ENCODE data around the gene ABCA13.

Gene ABCA13

GRCh38 chr7:48505051-48505450 lies 333.8 kb downstream of the ABCA13 start:
- no peak overlapping the region for H3K27ac ChIP-seq (replicated peaks)
- H3K4me3 ChIP-seq (replicated peaks; ENCODE audit: insufficient read depth, low read length) = no peak overlapping the region
- H3K27me3 ChIP-seq (ENCODE audit: insufficient read depth, poor library complexity, severe bottlenecking) = no peaks in the 10 kb centered on the region
- DNase-seq (ENCODE audit: low read depth in 1 of 2, low spot score in 1 of 2) = no peak
- no peak for TF ChIP-seq GABPA (IDR thresholded peaks at IDR 0.05; ENCODE audit: low read depth)
- no peak for TF ChIP-seq POLR2AphosphoS5 (IDR thresholded peaks at IDR 0.05; ENCODE audit: low read depth)
- no peak for TF ChIP-seq SPI1 (IDR thresholded peaks at IDR 0.05; ENCODE audit: borderline replicate concordance, low read depth)
- TF ChIP-seq, protein P1, sequence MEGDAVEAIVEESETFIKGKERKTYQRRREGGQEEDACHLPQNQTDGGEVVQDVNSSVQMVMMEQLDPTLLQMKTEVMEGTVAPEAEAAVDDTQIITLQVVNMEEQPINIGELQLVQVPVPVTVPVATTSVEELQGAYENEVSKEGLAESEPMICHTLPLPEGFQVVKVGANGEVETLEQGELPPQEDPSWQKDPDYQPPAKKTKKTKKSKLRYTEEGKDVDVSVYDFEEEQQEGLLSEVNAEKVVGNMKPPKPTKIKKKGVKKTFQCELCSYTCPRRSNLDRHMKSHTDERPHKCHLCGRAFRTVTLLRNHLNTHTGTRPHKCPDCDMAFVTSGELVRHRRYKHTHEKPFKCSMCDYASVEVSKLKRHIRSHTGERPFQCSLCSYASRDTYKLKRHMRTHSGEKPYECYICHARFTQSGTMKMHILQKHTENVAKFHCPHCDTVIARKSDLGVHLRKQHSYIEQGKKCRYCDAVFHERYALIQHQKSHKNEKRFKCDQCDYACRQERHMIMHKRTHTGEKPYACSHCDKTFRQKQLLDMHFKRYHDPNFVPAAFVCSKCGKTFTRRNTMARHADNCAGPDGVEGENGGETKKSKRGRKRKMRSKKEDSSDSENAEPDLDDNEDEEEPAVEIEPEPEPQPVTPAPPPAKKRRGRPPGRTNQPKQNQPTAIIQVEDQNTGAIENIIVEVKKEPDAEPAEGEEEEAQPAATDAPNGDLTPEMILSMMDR (IDR thresholded peaks at IDR 0.05; ENCODE audit: insufficient read depth, low read length) = no peak
- TF ChIP-seq REST (IDR thresholded peaks at IDR 0.05; ENCODE audit: insufficient replicate concordance, low read depth) = no peak

DNA sequence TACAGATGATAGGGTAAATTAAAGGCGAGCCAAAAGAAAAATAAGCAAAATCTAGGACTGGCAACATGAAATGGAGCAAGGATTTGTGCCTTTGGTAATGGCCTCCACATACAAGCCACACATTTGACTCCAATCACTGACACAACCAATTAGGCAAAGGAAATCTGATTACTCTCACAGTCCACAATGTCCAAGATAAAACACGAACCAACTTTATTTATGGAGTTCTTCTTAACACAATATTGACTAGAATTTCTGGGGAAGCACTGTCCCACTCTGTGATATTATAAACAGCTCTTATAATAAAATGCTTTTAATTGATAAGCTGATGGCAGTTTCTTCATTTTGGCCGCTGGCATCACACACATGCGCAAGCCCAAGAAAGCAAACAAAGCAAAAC lies 334.2 kb downstream of the ABCA13 start:
- no peak overlapping the region for H3K27ac ChIP-seq (replicated peaks)
- H3K27me3 ChIP-seq (ENCODE audit: insufficient read depth, poor library complexity, severe bottlenecking) = no peaks in the 10 kb centered on the region
- H3K4me3 ChIP-seq (replicated peaks; ENCODE audit: insufficient read depth, low read length) = no peak overlapping the region
- TF ChIP-seq POLR2AphosphoS5 (IDR thresholded peaks at IDR 0.05; ENCODE audit: low read depth) (no peak), REST (IDR thresholded peaks at IDR 0.05; ENCODE audit: insufficient replicate concordance, low read depth) (no peak), GABPA (IDR thresholded peaks at IDR 0.05; ENCODE audit: low read depth) (no peak)
- TF ChIP-seq, protein P1 (IDR thresholded peaks at IDR 0.05; ENCODE audit: insufficient read depth, low read length) = no peak
- no peak for DNase-seq (ENCODE audit: low read depth in 1 of 2, low spot score in 1 of 2)

GRCh38 chr7:48506569-48506968 lies 335.3 kb downstream of the ABCA13 start:
- Histone ChIP-seq H3K4me3 (replicated peaks; ENCODE audit: insufficient read depth, low read length) (no peak overlapping the region), H3K27ac (replicated peaks) (no peak overlapping the region), H3K27me3 (ENCODE audit: insufficient read depth, poor library complexity, severe bottlenecking) (no peaks in the 10 kb centered on the region)
- DNase-seq (ENCODE audit: low read depth in 1 of 2, low spot score in 1 of 2) = no peak
- TF ChIP-seq SPI1 (IDR thresholded peaks at IDR 0.05; ENCODE audit: borderline replicate concordance, low read depth) (no peak), REST (IDR thresholded peaks at IDR 0.05; ENCODE audit: insufficient replicate concordance, low read depth) (no peak), POLR2AphosphoS5 (IDR thresholded peaks at IDR 0.05; ENCODE audit: low read depth) (no peak), GABPA (IDR thresholded peaks at IDR 0.05; ENCODE audit: low read depth) (no peak)
- TF ChIP-seq, protein P1 (IDR thresholded peaks at IDR 0.05; ENCODE audit: insufficient read depth, low read length) = no peak
